ENCODE results near the gene RSAD1.

GRCh38 chr17:50482110-50482509 is 3.5 kb downstream of the RSAD1 start:
- TF ChIP-seq CTCF (IDR thresholded peaks at IDR 0.05) (no peak), EZH2 (IDR thresholded peaks at IDR 0.05) (no peak), EZH2phosphoT487 (IDR thresholded peaks at IDR 0.05) (no peak)

Measured in neural progenitor cell (in vitro differentiated cells).